HUES64 (cell line): Measurements from ENCODE around the gene RAB25.

ENCODE experiments used
- H3K27ac ChIP-seq: 2 replicates; pipeline ENCODE4 v1.7.0; 2013; ENCODE audit warnings: low read depth, low read length, inconsistent platforms
- H3K27me3 ChIP-seq: 2 replicates; pipeline ENCODE4 v1.6.1; 2013; ENCODE audit warnings: mild to moderate bottlenecking, low read length; ENCODE audit not compliant: insufficient read depth
- H3K36me3 ChIP-seq: 2 replicates; pipeline ENCODE4 v1.6.1; 2013; ENCODE audit warnings: mild to moderate bottlenecking, low read length; ENCODE audit not compliant: insufficient read depth
- H3K4me1 ChIP-seq: 2 replicates; pipeline ENCODE4 v1.6.1; 2013; ENCODE audit warnings: mild to moderate bottlenecking, low read length, moderate library complexity; ENCODE audit not compliant: insufficient read depth
- H3K4me3 ChIP-seq: 2 replicates; pipeline ENCODE4 v1.5.1; 2013; ENCODE audit warnings: mild to moderate bottlenecking, low read length, moderate library complexity
- H3K9ac ChIP-seq: 2 replicates; pipeline ENCODE4 v1.6.1; 2013; ENCODE audit warnings: mild to moderate bottlenecking, low read depth, low read length
- H3K9me3 ChIP-seq: 2 replicates; pipeline ENCODE4 v1.6.1; 2013; ENCODE audit warnings: low read depth, low read length; ENCODE audit not compliant: insufficient read depth
- WGBS: fragments of 150-250, 120-280 bp; methylation state at CpG from one replicate; pipeline ENCODE4 v1.1.7; 2013; ENCODE audit warnings: missing lambda C conversion rate; 5-methylcytosine and 5-hydroxymethylcytosine counted together

Gene RAB25

DNA sequence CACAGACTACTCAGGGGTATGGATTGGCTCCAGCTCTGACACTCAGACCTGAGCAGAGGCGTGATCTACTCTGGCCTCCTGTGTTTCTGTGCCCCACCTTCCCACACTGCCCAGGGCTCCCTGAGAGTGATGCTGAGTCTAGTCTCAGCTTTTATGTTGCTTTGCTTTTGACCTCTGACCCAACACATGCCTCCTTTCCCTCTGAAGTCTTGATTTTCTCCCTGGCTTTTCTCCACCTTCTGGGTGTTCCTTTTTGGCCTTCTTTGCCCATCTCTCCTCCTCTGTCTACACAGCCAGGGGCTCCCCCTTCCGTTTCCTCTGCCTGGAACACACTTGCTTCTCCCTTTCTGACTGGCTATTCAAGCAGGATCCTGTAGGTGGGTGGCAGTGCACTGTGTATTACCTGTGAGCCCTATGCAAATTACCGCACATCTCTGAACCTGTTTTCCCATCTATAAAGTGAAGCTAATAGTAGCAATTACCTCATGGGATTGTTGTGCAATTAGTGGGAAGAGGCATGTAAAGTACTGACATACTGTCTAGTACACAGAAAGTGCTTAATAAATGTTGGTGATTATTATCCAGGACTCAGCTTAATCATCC lies 35.0 kb downstream of the RAB25 start:
- Histone ChIP-seq H3K4me1 (peaks cover 11% of the 10 kb centered on the region), H3K27me3 (no peaks in the 10 kb centered on the region), H3K4me3 (no peak overlapping the region), H3K27ac (peak overlapping the region; percentile 53; the same call in 1 of the 2 replicates), H3K9ac (no peak overlapping the region), H3K36me3 (peaks cover 12% of the 10 kb centered on the region), H3K9me3 (no peaks in the 10 kb centered on the region)
- WGBS = 94% methylated on average over 2 of the region's 3 CpGs

- Histone ChIP-seq H3K27ac (peak overlapping the region; percentile 53; the same call in 1 of the 2 replicates), H3K4me1 (peaks cover 11% of the 10 kb centered on the region), H3K27me3 (no peaks in the 10 kb centered on the region), H3K9ac (0 out of 2 replicates have a peak overlapping the region, but pooled peaks have one; percentile 16), H3K4me3 (no peak overlapping the region), H3K36me3 (peaks cover 9% of the 10 kb centered on the region), H3K9me3 (no peaks in the 10 kb centered on the region)
- 53% methylated on average over 14 of the region's 14 CpGs for WGBS
Observed at GRCh38 chr1:156096640-156097391, 35.9 kb downstream of the RAB25 start.

DNA sequence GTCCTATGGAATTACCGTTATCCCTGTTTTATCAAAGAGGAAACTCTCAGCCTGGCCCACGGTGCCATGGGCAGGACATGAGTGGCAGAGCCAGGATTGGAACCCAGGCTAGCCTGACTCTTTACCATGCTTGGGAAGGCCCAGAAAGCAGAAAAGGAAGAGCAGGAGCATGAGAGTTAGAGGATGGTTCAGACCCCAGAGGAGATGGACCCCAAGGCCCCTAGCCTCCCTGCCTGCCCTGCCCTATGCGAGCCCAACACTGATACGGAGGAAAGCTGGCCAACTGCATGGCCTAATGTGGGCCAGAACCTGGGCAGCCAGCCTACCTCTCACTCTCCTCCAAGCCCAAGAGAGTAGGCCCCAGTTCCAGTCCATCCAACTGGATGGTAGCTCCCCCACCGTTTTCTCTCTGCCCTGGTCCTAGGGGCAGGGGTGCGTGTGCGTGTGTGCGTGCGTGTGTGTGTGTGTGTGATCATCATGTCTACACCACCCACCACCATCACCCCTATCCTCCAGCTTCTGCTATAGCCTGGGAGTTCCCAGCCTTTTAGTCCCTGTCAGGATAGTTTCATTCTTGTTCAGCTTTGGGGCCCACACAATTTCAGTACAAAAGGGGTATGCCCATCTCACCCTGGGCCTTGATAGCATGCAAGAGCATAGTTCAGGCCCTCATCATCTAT lies 36.7 kb downstream of the RAB25 start:
- no peak overlapping the region for H3K4me3 ChIP-seq
- peaks cover 9% of the 10 kb centered on the region for H3K36me3 ChIP-seq
- no peak overlapping the region for H3K9ac ChIP-seq
- H3K4me1 ChIP-seq = peaks cover 11% of the 10 kb centered on the region
- 98% methylated on average over 9 of the region's 9 CpGs for WGBS
- no peaks in the 10 kb centered on the region for H3K9me3 ChIP-seq
- H3K27me3 ChIP-seq = no peaks in the 10 kb centered on the region
- no peak overlapping the region for H3K27ac ChIP-seq

DNA sequence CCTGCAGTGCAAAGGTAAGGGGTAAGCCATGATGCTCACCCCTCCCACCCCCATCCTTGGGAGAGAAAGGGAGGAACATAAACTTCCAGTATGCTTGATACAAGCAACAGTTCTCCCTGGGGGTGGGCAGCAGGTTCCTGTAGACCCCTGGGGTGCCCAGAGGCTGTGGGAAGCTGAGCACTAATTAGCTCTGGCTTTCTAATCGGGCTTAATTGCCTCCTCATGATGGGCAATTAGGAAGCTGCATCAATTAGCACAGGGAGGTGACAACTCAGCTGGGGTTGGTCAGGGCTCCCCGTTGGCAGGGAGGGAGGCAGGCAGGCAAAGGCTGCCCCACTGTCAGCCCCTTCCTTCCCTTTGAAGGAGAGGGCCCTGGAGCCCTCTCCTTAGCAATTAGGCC lies 37.8 kb downstream of the RAB25 start:
- Histone ChIP-seq H3K27ac (no peak overlapping the region), H3K9ac (no peak overlapping the region), H3K27me3 (no peaks in the 10 kb centered on the region), H3K4me1 (peaks cover 21% of the 10 kb centered on the region), H3K9me3 (no peaks in the 10 kb centered on the region), H3K4me3 (no peak overlapping the region), H3K36me3 (peaks cover 3% of the 10 kb centered on the region)
- WGBS = 72% methylated on average over 2 of the region's 2 CpGs

- no peak overlapping the region for H3K9ac ChIP-seq
- no peaks in the 10 kb centered on the region for H3K27me3 ChIP-seq
- no peak overlapping the region for H3K4me3 ChIP-seq
- no peaks in the 10 kb centered on the region for H3K36me3 ChIP-seq
- H3K9me3 ChIP-seq = no peaks in the 10 kb centered on the region
- peaks cover 26% of the 10 kb centered on the region for H3K4me1 ChIP-seq
- 97% methylated on average over 3 of the region's 3 CpGs for WGBS
- no peak overlapping the region for H3K27ac ChIP-seq
Observed at GRCh38 chr1:156099282-156099681, 38.3 kb downstream of the RAB25 start.

DNA sequence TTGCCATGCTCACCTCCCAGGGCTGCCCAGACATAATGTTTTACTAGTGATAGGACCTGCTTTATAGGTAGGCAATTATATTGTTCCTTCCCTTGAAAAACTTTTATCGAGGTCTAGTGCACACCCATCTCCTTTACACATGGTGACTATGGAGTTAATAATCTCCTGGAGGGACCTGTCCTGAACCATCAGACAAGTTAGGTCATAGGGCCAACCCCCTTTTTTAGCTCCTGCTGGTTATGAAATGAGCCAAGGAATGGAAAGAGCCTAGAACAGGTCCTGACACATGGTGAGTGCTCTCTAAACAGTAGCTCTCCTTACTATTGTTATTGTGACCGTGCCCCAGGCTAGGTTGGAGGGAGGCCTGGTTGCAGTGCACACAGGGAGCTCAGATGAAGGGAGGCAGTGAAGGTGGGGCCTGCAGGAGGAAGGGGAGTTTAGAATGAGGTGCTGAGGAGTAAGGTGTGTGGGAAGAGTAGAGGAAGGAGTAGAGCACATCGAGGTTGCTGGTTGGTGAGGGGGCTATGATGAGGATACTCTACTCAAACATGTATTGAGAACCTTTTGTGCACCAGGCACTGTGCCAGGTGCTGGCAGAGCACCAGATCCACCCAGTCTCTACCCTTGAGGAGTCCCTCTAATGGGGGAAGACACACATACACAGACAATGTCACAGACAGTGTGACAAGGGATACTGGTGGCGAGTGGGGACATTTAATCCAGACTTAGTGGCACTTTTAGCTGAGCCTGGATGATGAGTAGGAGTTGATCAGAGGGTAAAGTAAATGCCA lies 39.4 kb downstream of the RAB25 start:
- H3K27me3 ChIP-seq = no peaks in the 10 kb centered on the region
- no peak overlapping the region for H3K4me3 ChIP-seq
- H3K9me3 ChIP-seq = no peaks in the 10 kb centered on the region
- no peak overlapping the region for H3K27ac ChIP-seq
- no peak overlapping the region for H3K9ac ChIP-seq
- WGBS = 88% methylated on average over 4 of the region's 4 CpGs
- no peaks in the 10 kb centered on the region for H3K36me3 ChIP-seq
- H3K4me1 ChIP-seq = peaks cover 37% of the 10 kb centered on the region

- no peaks in the 10 kb centered on the region for H3K9me3 ChIP-seq
- 94% methylated on average over 6 of the region's 6 CpGs for WGBS
- peaks cover 36% of the 10 kb centered on the region for H3K4me1 ChIP-seq
- H3K27ac ChIP-seq = no peak overlapping the region
- H3K36me3 ChIP-seq = no peaks in the 10 kb centered on the region
- no peak overlapping the region for H3K4me3 ChIP-seq
- H3K27me3 ChIP-seq = no peaks in the 10 kb centered on the region
- no peak overlapping the region for H3K9ac ChIP-seq
Observed at GRCh38 chr1:156101880-156102279, 40.9 kb downstream of the RAB25 start.

- H3K27ac ChIP-seq = no peak overlapping the region
Observed at GRCh38 chr1:156102633-156103511, 41.9 kb downstream of the RAB25 start.

DNA sequence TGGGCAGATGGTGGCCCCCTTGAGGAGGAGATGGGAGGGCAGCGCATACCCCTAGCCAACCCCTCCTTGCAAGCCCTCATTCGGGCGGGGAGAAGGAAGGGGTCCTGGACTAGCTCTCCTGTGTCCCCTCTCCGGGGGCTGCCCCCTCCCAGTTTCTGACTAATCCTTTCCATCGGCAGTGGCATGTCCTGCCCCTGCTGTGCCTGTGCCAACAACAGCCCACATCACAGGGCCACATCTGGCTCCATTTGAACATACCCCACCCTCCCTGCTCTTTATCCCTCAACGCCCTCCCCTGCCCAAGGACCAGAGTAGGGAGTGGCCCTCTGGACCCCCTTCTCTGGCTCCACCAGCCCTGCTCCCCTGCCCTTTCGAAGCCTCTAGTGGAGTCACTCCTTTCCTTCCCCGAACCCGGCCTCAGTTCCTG lies 42.6 kb downstream of the RAB25 start:
- 71% methylated on average over 8 of the region's 9 CpGs for WGBS
- H3K4me1 ChIP-seq = peaks cover 40% of the 10 kb centered on the region
- no peak overlapping the region for H3K9ac ChIP-seq
- H3K36me3 ChIP-seq = no peaks in the 10 kb centered on the region
- peak overlapping the region; percentile 50 for H3K27ac ChIP-seq
- no peaks in the 10 kb centered on the region for H3K27me3 ChIP-seq
- no peaks in the 10 kb centered on the region for H3K9me3 ChIP-seq
- no peak overlapping the region for H3K4me3 ChIP-seq

More at GRCh38 chr1:156102633-156103511, 41.9 kb downstream of the RAB25 start:
- no peaks in the 10 kb centered on the region for H3K9me3 ChIP-seq
- 90% methylated on average over 16 of the region's 16 CpGs for WGBS
- no peak overlapping the region for H3K4me3 ChIP-seq
- H3K36me3 ChIP-seq = no peaks in the 10 kb centered on the region
- H3K27me3 ChIP-seq = no peaks in the 10 kb centered on the region
- no peak overlapping the region for H3K9ac ChIP-seq
- peaks cover 40% of the 10 kb centered on the region for H3K4me1 ChIP-seq

GRCh38 chr1:156104065-156104810 lies 43.3 kb downstream of the RAB25 start:
- H3K27me3 ChIP-seq = no peaks in the 10 kb centered on the region
- H3K4me1 ChIP-seq = peaks cover 40% of the 10 kb centered on the region
- WGBS = 76% methylated on average over 15 of the region's 15 CpGs
- H3K27ac ChIP-seq = peak overlapping the region; percentile 98
- peak overlapping the region; percentile 61 for H3K9ac ChIP-seq
- no peak overlapping the region for H3K4me3 ChIP-seq
- no peaks in the 10 kb centered on the region for H3K9me3 ChIP-seq
- H3K36me3 ChIP-seq = no peaks in the 10 kb centered on the region
